Muscle layer of colon (tissue), 2 donors: Measurements from ENCODE around the gene PHLDB1.

ENCODE experiments used
- H3K27ac ChIP-seq: one replicate; pipeline ENCODE4 v1.7.0; 2013; ENCODE audit warnings: low read depth, mild to moderate bottlenecking, low read length, moderate library complexity
- H3K27me3 ChIP-seq, 2 donors: one replicate each; pipeline ENCODE4 v1.7.0; 2013; ENCODE audit warnings: low read length in 2 of 2, mild to moderate bottlenecking in 2 of 2; ENCODE audit not compliant: insufficient read depth in 2 of 2, control insufficient read depth in 1 of 2
- H3K36me3 ChIP-seq: one replicate; pipeline ENCODE4 v1.7.0; 2013; ENCODE audit warnings: mild to moderate bottlenecking, low read length; ENCODE audit not compliant: insufficient read depth
- H3K4me1 ChIP-seq: one replicate; pipeline ENCODE4 v1.7.0; 2013; ENCODE audit warnings: mild to moderate bottlenecking, low read length; ENCODE audit not compliant: insufficient read depth
- H3K4me3 ChIP-seq, 2 donors: one replicate each; pipeline ENCODE4 v1.7.0; 2013; ENCODE audit warnings: low read length in 2 of 2, low read depth in 1 of 2, mild to moderate bottlenecking in 1 of 2, moderate library complexity in 1 of 2
- H3K9ac ChIP-seq: one replicate; pipeline ENCODE4 v1.7.0; 2013; ENCODE audit warnings: low read length
- H3K9me3 ChIP-seq: one replicate; pipeline ENCODE4 v1.7.0; 2013; ENCODE audit warnings: mild to moderate bottlenecking, low read length
- donor health status: abdominal sarcoma.
- donor health status: Adenocarcinoma of cecum.

The PHLDB1 gene

DNA sequence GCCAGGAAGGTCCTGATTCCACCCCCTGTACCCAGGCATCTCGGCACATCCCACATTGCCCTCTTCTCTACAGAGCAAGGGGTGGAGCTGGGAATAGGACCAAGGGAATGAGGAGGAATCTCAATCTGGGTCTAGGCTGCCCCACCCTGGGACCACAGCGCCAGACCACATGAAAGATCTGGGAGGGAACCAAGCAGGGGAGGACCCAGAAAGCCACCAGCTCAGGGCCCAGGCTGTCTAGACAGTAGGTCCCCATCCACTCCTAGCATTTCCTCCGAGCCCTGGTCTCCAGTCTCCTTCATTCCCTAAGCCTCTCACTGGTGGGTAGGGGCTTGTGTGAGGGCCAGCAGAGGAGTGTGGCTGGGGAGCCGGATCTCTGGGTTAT, 11.6 kb downstream of the PHLDB1 start:
- H3K27me3 ChIP-seq: no peaks in the 10 kb centered on the region
- no peak overlapping the region for H3K4me3 ChIP-seq
- H3K9ac ChIP-seq: no peak overlapping the region
- H3K36me3 ChIP-seq: peaks cover 22% of the 10 kb centered on the region
- H3K9me3 ChIP-seq: no peaks in the 10 kb centered on the region
- H3K27ac ChIP-seq: peak overlapping the region; percentile 50
- peaks cover 54% of the 10 kb centered on the region for H3K4me1 ChIP-seq

DNA sequence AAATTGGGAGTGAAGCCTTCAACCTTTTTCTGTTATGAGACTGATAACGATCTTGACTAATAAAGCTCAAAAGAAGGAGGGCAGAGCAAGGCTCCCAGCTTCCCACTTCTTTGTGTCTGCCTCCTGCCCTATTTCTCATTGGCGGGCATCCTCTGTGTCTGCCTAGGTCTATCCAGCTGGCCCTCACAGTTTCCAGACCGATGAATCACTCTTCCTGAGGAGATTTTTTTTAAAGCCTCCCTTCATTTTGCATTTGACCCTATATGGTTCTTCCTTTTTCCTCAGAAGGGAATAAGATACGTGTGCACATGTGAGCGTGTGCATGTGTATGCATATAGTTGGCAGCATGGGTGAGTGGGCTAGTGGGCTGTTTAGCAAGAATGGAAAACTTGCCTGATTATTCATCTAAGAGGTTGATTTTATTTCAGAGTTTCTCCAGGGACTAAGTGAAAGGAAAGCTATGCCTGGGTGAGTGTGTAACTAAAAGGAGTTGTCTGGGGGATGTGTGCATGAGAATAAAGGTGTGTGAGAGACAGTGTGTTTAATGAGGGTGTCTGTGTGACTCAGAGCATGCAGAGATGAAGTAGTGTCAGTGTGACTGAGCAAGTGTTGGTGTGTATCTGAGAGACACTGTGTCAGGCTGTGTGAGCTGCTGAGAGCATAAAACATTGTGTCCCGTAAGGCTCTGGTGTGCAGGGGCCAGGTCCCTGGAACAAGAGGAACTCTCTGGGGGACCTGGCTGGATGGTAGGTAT, 12.2 kb downstream of the PHLDB1 start:
- H3K4me1 ChIP-seq: peaks cover 54% of the 10 kb centered on the region
- no peaks in the 10 kb centered on the region for H3K9me3 ChIP-seq
- no peak overlapping the region for H3K27ac ChIP-seq
- H3K36me3 ChIP-seq: peaks cover 16% of the 10 kb centered on the region
- H3K9ac ChIP-seq: no peak overlapping the region
- no peaks in the 10 kb centered on the region for H3K27me3 ChIP-seq
- no peak overlapping the region for H3K4me3 ChIP-seq

DNA sequence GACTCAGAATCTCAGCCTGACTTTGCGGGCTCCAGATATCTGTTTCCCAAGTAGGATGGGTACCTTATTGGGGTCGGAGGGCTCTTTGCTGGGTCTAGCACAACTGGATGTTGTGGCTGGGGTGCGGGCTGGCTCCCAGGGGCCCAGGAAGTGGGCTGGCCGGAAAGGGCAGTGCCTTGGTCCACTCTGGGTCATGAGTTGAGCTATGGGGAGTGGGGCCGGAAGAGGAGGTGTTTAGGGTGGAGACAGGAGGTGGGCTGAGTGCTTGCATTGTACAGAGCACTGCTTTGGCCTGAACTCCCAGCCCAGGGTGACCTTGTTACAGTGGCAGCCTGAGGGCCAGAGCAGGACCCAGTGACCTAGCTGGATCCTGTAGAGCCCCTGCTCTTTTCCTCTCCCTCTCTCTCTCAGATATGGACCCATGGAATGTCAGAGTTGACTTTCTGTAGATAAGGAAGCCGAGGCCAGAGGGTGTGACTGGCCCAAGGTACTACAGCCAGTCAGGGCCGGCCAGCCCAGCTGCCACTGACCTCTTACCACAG, 13.2 kb downstream of the PHLDB1 start:
- Histone ChIP-seq H3K4me3 (peak overlapping the region; percentile 59 to 66), H3K9me3 (no peaks in the 10 kb centered on the region), H3K36me3 (peaks cover 19% of the 10 kb centered on the region), H3K4me1 (peaks cover 54% of the 10 kb centered on the region), H3K27me3 (no peaks in the 10 kb centered on the region), H3K27ac (peak overlapping the region; percentile 85), H3K9ac (peak overlapping the region; percentile 65)

DNA sequence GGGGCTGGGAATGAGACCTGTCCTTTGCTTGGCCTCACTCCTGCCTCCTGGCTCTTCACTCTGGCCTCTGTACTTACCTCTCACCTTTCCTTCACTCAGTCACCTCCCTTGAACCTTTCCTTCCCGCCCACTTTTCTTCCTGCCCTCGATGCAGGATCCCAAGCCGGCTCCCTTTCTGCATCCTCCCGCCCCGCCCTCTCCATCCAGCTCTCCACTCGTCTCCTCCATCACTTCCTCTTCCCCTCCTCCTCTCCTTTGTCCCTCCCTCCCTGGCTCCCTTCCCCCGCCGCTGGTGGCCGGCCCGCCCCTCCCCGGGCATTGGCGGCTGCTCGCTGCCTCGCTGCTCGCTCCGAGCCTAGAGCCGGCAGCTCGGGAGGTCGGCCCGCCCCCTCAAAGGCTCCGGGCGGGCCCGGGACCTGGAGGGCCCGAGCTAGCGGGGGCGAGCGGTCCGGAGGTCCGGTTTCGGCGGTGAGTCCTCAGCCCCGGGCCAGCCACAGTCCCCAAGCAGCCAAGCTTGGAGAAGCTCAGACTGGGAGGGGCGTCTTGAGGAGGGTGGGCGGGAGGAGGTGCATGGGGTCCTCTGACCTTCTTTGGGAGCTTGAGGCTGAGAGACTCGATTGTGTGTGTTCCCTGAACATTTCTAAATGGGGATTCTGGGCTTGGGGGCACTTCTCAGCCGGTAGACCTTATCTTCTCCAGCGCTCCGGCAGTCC, 13.8 kb downstream of the PHLDB1 start:
- peaks cover 54% of the 10 kb centered on the region for H3K4me1 ChIP-seq
- H3K36me3 ChIP-seq: peaks cover 13% of the 10 kb centered on the region
- no peaks in the 10 kb centered on the region for H3K9me3 ChIP-seq
- H3K27ac ChIP-seq: peak overlapping the region; percentile 85
- no peaks in the 10 kb centered on the region for H3K27me3 ChIP-seq
- peak overlapping the region; percentile 59 to 66 for H3K4me3 ChIP-seq
- H3K9ac ChIP-seq: peak overlapping the region; percentile 75

DNA sequence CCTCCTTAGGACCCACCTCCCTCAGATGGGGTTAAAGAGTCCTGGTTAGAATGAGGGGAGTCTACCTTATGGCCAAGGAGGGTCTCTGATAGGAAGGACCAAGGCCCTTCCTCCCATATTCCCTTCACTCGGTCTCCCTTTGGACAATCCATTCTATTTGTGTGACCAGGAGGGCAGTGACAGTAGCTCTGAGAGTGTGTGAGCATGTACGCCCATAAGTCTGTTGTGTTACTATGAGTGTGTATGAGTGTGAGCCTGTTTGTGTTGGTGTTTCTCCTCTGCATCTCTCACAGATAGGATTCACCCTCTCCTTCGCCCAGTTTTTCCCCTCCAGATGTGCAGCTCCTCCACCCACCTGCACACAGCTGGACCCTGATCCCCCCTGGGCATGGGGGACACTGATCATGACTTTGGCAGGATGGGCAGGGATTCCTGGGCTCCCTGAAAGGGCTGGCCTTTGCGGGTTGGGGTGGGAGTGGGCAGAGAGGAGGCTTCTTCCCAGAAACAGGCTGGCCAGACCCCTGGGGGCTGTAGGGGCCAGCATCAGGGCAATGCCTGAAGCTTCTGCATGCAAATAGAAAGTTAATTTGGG, 14.5 kb downstream of the PHLDB1 start:
- no peaks in the 10 kb centered on the region for H3K9me3 ChIP-seq
- peaks cover 54% of the 10 kb centered on the region for H3K4me1 ChIP-seq
- H3K4me3 ChIP-seq: peak overlapping the region; percentile 11 to 66
- peak overlapping the region; percentile 75 for H3K9ac ChIP-seq
- H3K36me3 ChIP-seq: peaks cover 10% of the 10 kb centered on the region
- no peaks in the 10 kb centered on the region for H3K27me3 ChIP-seq
- peak overlapping the region; percentile 85 for H3K27ac ChIP-seq

DNA sequence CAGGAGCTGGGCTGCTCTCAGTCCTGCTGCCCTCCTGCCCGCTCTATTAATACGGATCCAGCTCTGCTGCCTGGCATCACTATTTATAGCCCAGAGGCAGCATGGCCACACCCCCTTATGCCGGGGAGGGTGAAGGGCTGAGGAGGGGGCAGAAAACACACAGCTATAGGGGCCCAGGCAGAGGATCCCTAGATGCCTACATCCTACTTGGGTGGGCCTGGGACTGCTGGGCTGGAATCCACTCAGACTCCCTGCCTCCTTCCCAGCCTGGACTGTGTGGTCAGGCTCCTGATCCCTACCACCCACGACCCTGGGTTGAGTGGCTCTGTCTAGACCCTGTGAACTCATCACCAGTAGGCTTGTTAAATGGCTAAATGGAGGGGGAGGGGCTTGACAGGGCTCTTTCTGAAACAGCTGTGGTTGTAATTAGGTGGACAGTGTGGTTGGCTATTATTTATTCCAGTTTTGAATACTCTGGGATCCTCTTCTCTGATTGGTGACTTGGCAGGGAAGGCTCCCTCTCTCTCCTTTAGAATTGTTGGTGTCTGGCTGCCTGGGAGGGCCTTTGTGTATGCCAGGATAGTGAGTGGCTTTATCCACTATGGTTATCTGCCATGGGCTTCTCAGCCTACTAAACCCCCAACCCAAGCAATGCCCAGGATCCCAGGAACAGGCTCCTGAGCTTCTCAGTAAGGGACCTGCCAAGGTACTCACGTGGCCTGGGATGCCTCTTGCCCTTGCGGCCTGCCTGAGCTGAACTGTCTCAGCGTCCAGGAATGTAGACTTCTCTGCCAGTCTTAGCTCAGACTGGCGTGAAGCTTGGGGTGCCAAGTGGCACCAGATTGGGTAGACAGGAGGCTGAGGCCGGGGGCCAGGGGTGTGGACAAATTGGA, 15.2 kb downstream of the PHLDB1 start:
- H3K27me3 ChIP-seq: no peaks in the 10 kb centered on the region
- H3K27ac ChIP-seq: peak overlapping the region; percentile 85
- no peaks in the 10 kb centered on the region for H3K9me3 ChIP-seq
- no peak overlapping the region for H3K9ac ChIP-seq
- peaks cover 16% of the 10 kb centered on the region for H3K36me3 ChIP-seq
- H3K4me3 ChIP-seq: peak overlapping the region in 1 of 2 donors; percentile 66
- peaks cover 54% of the 10 kb centered on the region for H3K4me1 ChIP-seq

DNA sequence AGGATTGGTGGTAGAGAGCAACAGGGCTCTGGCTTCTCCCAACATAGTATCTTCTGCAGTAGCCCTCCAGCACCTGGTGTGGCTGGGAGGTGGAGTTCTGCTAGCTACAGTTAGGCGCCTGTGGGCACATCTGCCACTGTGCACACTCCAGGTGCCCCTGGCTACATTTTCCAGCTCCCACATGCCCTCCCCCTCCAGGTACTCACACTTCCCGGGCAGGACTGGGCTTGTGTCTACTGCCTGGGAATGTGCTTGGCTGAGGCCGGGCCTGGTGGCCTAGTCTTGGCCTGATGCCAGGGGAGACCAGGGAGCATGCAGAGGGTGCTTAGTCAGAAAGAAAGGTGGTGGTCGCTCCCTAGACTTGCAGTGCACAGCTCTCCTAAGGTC, 15.8 kb downstream of the PHLDB1 start:
- Histone ChIP-seq H3K9ac (no peak overlapping the region), H3K4me1 (peaks cover 48% of the 10 kb centered on the region)

DNA sequence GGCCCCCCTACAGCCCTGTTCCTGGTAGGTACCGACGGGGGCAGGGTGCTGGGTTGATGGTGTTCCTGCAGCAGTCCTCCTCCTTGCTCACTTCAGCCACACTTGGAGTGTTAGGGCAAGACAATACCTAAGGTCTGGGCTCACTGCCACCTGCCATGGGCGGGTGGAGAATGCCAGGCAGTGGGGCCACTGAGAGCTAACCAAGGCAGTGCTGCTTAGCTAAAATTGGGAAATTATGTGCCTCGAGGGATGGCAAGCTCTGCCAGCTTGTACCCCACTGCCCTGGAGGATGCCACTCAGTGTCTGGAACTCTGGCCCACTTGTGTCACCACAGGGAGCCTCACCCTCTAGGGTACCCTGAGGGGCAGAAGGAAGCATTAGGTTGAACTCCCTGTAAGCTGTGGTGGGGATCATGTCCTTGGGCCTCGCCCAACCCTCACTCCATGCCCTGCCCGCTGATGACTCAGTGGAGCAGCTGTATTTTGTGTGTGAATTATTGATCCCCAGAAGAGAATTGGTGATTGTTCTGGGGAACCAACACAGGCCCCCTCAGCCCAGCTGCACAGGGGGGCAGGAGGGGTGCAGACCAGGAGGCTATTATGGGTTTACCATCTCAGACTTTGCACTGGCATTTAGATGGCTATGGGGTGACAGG, 17.7 kb downstream of the PHLDB1 start:
- H3K9ac ChIP-seq: no peak overlapping the region
- peaks cover 38% of the 10 kb centered on the region for H3K4me1 ChIP-seq
- no peak overlapping the region for H3K27ac ChIP-seq
- H3K27me3 ChIP-seq: no peaks in the 10 kb centered on the region
- no peaks in the 10 kb centered on the region for H3K9me3 ChIP-seq
- no peak overlapping the region for H3K4me3 ChIP-seq
- peaks cover 37% of the 10 kb centered on the region for H3K36me3 ChIP-seq

More for the DNA sequence above, 15.8 kb downstream of the PHLDB1 start:
- H3K27me3 ChIP-seq: no peaks in the 10 kb centered on the region
- H3K9me3 ChIP-seq: no peaks in the 10 kb centered on the region
- no peak overlapping the region for H3K4me3 ChIP-seq
- peak overlapping the region; percentile 85 for H3K27ac ChIP-seq
- peaks cover 20% of the 10 kb centered on the region for H3K36me3 ChIP-seq

DNA sequence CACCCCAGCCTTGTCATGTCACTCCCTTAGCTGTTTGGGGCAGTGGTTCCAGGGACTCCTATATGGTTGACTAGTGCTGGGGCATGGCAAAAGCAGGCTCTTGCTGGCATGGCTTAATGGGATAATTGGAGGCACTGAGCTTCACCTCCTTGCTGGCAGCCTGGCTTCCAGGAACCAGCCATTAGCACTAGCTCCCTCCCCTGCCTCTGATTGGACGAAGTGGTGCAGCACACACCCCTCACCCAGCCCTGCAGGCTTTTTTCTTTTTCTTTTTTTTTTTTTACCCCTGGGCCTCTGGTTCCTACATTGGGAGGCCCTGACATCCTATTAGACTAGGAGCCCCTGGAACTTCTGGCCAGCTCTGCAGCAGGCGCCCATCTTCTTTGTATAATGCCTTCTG, 18.6 kb downstream of the PHLDB1 start:
- Histone ChIP-seq H3K27ac (no peak overlapping the region), H3K4me1 (peaks cover 30% of the 10 kb centered on the region)

DNA sequence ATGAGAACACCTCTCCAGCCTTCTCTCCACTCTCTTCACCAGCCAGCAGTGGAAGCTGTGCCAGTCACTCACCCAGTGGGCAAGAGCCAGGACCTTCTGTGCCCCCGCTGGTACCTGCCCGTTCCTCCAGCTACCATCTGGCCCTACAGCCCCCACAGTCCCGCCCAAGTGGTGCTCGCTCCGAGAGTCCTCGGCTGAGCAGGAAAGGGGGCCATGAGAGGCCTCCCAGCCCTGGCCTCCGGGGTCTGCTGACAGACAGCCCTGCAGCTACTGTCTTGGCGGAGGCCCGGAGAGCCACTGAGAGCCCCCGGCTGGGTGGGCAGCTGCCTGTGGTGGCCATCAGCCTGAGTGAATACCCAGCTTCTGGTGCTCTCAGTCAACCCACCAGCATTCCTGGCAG, 20.2 kb downstream of the PHLDB1 start:
- no peak overlapping the region for H3K4me3 ChIP-seq
- no peaks in the 10 kb centered on the region for H3K27me3 ChIP-seq
- H3K9me3 ChIP-seq: no peaks in the 10 kb centered on the region
- no peak overlapping the region for H3K27ac ChIP-seq
- H3K4me1 ChIP-seq: peaks cover 17% of the 10 kb centered on the region
- peaks cover 55% of the 10 kb centered on the region for H3K36me3 ChIP-seq
- H3K9ac ChIP-seq: no peak overlapping the region

More for the DNA sequence above, 18.6 kb downstream of the PHLDB1 start:
- Histone ChIP-seq H3K9me3 (no peaks in the 10 kb centered on the region), H3K4me3 (no peak overlapping the region), H3K36me3 (peaks cover 40% of the 10 kb centered on the region), H3K27me3 (no peaks in the 10 kb centered on the region), H3K9ac (no peak overlapping the region)
